ENCODE results near the gene MXD1. TPM values are rescaled to one million over a fixed set of nuclear protein-coding genes. Genes with fewer than 3 reads are reported as not detected.

MXD1 gene
- total and polyA plus RNA-seq, 2 donors (not counting 3 experiments of a cell fraction or from before 2014, with no cell fraction given) = 6.7 to 10.6 TPM

DNA sequence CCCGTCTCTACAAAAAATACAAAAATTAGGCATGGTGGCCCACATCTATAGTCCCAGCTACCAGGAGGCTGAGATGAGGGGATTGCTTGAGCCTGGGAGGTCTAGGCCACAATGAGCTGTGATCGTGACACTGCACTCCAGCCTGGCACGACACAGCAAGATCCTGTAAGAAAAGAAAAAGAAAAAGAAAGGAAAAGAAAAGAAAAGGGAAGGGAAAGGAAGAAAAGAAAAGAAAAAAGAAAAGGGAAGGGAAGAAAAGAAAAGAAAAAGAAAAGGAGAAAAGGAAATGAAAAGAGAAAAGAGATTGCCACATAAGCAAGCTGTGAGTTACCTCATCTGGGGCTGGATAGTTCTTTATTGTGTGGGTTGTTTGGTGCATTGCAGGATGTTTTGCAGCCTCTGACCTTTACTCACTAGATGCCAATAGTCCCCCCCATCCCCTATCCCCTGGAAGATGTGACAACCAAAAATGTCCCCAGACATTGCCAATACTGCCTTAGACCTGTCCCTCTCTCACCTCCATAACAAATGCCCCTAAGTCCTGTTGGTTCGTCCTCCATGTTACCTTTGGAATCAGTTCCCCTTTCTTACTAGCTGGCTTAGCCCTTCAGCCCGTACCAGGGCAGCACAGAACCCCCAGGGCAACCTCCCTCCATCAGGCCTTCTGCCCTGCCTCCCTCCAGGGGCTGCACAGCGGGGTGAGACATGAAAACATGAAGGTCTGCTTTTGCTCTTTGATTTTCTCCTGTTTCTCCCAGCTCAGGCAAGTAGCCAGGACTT, 37.6 kb downstream of the MXD1 start:
- ChIA-PET CTCF (no interaction called here), POLR2A (no interaction called here)
- Histone ChIP-seq H3K27me3 (ENCODE audit: control insufficient read depth in 2 of 2, insufficient read depth in 2 of 2, low read length in 2 of 2) (peaks cover 7 to 15% of the 10 kb centered on the region in 2 experiments), H3K9me3 (replicated peaks; ENCODE audit: control insufficient read depth, insufficient read depth, low read length) (no peaks in the 10 kb centered on the region), H3K4me3 (replicated peaks in 1 of 3; ENCODE audit: insufficient read depth in 1 of 3, low read depth in 1 of 3, low read length in 3 of 3) (no peak overlapping the region), H3K27ac (ENCODE audit: insufficient read depth, low read depth, low read length) (no peak overlapping the region), H3K36me3 (ENCODE audit: control insufficient read depth in 2 of 2, extremely low read depth in 1 of 2, insufficient read depth in 2 of 2, low read length in 2 of 2) (no peaks in the 10 kb centered on the region), H3K79me2 (ENCODE audit: control insufficient read depth, insufficient read depth, low read length) (no peaks in the 10 kb centered on the region), H3K9ac (replicated peaks; ENCODE audit: extremely low read depth, insufficient read depth, low read length) (no peak overlapping the region), H3K4me2 (ENCODE audit: insufficient read depth, low read length) (no peak overlapping the region), H4K20me1 (replicated peaks; ENCODE audit: control insufficient read depth, extremely low read depth, insufficient read depth, low read length) (no peaks in the 10 kb centered on the region), H3K4me1 (ENCODE audit: control insufficient read depth, extremely low read depth, insufficient read depth, low read length) (peaks cover under 1% of the 10 kb centered on the region), H2AFZ (ENCODE audit: low read depth, low read length) (no peak overlapping the region), H3K9me1 (replicated peaks; ENCODE audit: control insufficient read depth, extremely low read depth, insufficient read depth, low read length) (no peaks in the 10 kb centered on the region)
- BruUV-seq (replicated peaks) = no TSS peak
- DNase-seq (ENCODE audit: low read depth, low spot score) (no peak), FAIRE-seq (no peak)
- intact Hi-C loops (cut with micrococcal nuclease) = no loop called here
- dilution Hi-C loops (cut with MboI; ENCODE audit: extremely low pct_ligation_motif_present, low sequenced_read_pairs) = no loop called here
- TF ChIP-seq JUN (IDR thresholded peaks at IDR 0.05; ENCODE audit: borderline replicate concordance, insufficient read depth, insufficient read length, low read depth) = no peak
- no peak for TF ChIP-seq GATA2 (IDR thresholded peaks at IDR 0.05; ENCODE audit: insufficient read depth, insufficient read length, low read depth, low read length)
- TF ChIP-seq MYC (IDR thresholded peaks at IDR 0.05; ENCODE audit: low read depth, low read length) = no peak
- no peak for TF ChIP-seq FOS (IDR thresholded peaks at IDR 0.05; ENCODE audit: borderline replicate concordance, insufficient read depth, low read length)
- TF ChIP-seq EZH2 (IDR thresholded peaks at IDR 0.05; ENCODE audit: borderline replicate concordance, low read depth, low read length, severe bottlenecking) = no peak
- no peak for TF ChIP-seq POLR2AphosphoS5 (IDR thresholded peaks at IDR 0.05; ENCODE audit: insufficient read depth, low read depth, low read length)
- TF ChIP-seq, protein P1, sequence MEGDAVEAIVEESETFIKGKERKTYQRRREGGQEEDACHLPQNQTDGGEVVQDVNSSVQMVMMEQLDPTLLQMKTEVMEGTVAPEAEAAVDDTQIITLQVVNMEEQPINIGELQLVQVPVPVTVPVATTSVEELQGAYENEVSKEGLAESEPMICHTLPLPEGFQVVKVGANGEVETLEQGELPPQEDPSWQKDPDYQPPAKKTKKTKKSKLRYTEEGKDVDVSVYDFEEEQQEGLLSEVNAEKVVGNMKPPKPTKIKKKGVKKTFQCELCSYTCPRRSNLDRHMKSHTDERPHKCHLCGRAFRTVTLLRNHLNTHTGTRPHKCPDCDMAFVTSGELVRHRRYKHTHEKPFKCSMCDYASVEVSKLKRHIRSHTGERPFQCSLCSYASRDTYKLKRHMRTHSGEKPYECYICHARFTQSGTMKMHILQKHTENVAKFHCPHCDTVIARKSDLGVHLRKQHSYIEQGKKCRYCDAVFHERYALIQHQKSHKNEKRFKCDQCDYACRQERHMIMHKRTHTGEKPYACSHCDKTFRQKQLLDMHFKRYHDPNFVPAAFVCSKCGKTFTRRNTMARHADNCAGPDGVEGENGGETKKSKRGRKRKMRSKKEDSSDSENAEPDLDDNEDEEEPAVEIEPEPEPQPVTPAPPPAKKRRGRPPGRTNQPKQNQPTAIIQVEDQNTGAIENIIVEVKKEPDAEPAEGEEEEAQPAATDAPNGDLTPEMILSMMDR (IDR thresholded peaks at IDR 0.05; ENCODE audit: extremely low read depth in 1 of 2, insufficient read depth in 1 of 2, low read depth in 1 of 2, low read length in 2 of 2) = no peak
- TF ChIP-seq POLR2A (IDR thresholded peaks at IDR 0.05; ENCODE audit: low read depth, low read length) = no peak
- TF ChIP-seq, protein P2, sequence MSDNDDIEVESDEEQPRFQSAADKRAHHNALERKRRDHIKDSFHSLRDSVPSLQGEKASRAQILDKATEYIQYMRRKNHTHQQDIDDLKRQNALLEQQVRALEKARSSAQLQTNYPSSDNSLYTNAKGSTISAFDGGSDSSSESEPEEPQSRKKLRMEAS (IDR thresholded peaks at IDR 0.05; ENCODE audit: insufficient read depth, insufficient read length) = no peak

Measured in endothelial cell of umbilical vein (primary cell).